Effector memory CD4-positive, alpha-beta T cell (primary cell): ENCODE measurements around the gene NACC2.

ENCODE experiments used
- DNase-seq, 3 donors: peaks; one replicate each; pipeline ENCODE4 v3.0.0-alpha.2; 2020
- H3K27ac ChIP-seq: 2 replicates; pipeline ENCODE4 v1.7.0; 2013; ENCODE audit warnings: mild to moderate bottlenecking, low read length, moderate library complexity; ENCODE audit not compliant: insufficient read depth, poor library complexity, severe bottlenecking
- H3K27me3 ChIP-seq: replicated peaks from 2 replicates; pipeline ENCODE4 v1.7.0; 2013; ENCODE audit warnings: mild to moderate bottlenecking, low read length; ENCODE audit not compliant: insufficient read depth, control insufficient read depth, poor library complexity, severe bottlenecking
- H3K36me3 ChIP-seq: 2 replicates; pipeline ENCODE4 v1.7.0; 2013; ENCODE audit warnings: mild to moderate bottlenecking, low read length, moderate library complexity; ENCODE audit not compliant: control insufficient read depth, insufficient read depth
- H3K4me1 ChIP-seq: 2 replicates; pipeline ENCODE4 v1.7.0; 2013; ENCODE audit warnings: low read length, mild to moderate bottlenecking; ENCODE audit not compliant: control insufficient read depth, insufficient read depth, poor library complexity, severe bottlenecking
- H3K4me3 ChIP-seq: 2 replicates; pipeline ENCODE4 v1.7.0; 2013; ENCODE audit warnings: low read length, low read depth, mild to moderate bottlenecking; ENCODE audit not compliant: insufficient read depth, poor library complexity, severe bottlenecking
- H3K9me3 ChIP-seq: 2 replicates; pipeline ENCODE4 v1.7.0; 2013; ENCODE audit warnings: mild to moderate bottlenecking, low read length, moderate library complexity; ENCODE audit not compliant: control insufficient read depth

Gene NACC2

GRCh38 chr9:136011703-136012496 lies 83.2 kb downstream of the NACC2 start:
- H3K27me3 ChIP-seq = no peaks in the 10 kb centered on the region
- no peaks in the 10 kb centered on the region for H3K9me3 ChIP-seq
- no peak overlapping the region for H3K4me3 ChIP-seq
- peaks cover 9% of the 10 kb centered on the region for H3K36me3 ChIP-seq
- H3K27ac ChIP-seq = no peak overlapping the region
- DNase-seq = no peak
- H3K4me1 ChIP-seq = no peaks in the 10 kb centered on the region

GRCh38 chr9:136011376-136011702 lies 83.8 kb downstream of the NACC2 start:
- Histone ChIP-seq H3K36me3 (peaks cover 9% of the 10 kb centered on the region), H3K27me3 (no peaks in the 10 kb centered on the region), H3K9me3 (no peaks in the 10 kb centered on the region), H3K4me3 (no peak overlapping the region), H3K27ac (no peak overlapping the region), H3K4me1 (no peaks in the 10 kb centered on the region)
- DNase-seq = no peak

- Histone ChIP-seq H3K27me3 (no peaks in the 10 kb centered on the region), H3K4me1 (no peaks in the 10 kb centered on the region), H3K36me3 (peaks cover 9% of the 10 kb centered on the region)
Observed at GRCh38 chr9:136010615-136011361, 84.3 kb downstream of the NACC2 start.

GRCh38 chr9:136010176-136010575 lies 84.9 kb downstream of the NACC2 start:
- Histone ChIP-seq H3K9me3 (no peaks in the 10 kb centered on the region), H3K27ac (no peak overlapping the region), H3K4me1 (no peaks in the 10 kb centered on the region), H3K36me3 (peaks cover 9% of the 10 kb centered on the region), H3K4me3 (no peak overlapping the region), H3K27me3 (no peaks in the 10 kb centered on the region)
- DNase-seq = no peak

More at GRCh38 chr9:136010615-136011361, 84.3 kb downstream of the NACC2 start:
- no peaks in the 10 kb centered on the region for H3K9me3 ChIP-seq
- no peak overlapping the region for H3K27ac ChIP-seq
- H3K4me3 ChIP-seq = no peak overlapping the region
- DNase-seq = no peak

- DNase-seq = no peak
- Histone ChIP-seq H3K4me3 (no peak overlapping the region), H3K27ac (no peak overlapping the region), H3K36me3 (peaks cover 9% of the 10 kb centered on the region), H3K4me1 (no peaks in the 10 kb centered on the region), H3K9me3 (no peaks in the 10 kb centered on the region), H3K27me3 (no peaks in the 10 kb centered on the region)
Observed at GRCh38 chr9:136009516-136009915, 85.6 kb downstream of the NACC2 start.

GRCh38 chr9:136008693-136008997 lies 86.4 kb downstream of the NACC2 start:
- Histone ChIP-seq H3K9me3 (no peaks in the 10 kb centered on the region), H3K36me3 (peaks cover 9% of the 10 kb centered on the region), H3K4me1 (no peaks in the 10 kb centered on the region), H3K4me3 (no peak overlapping the region), H3K27me3 (no peaks in the 10 kb centered on the region), H3K27ac (no peak overlapping the region)
- no peak for DNase-seq

- H3K4me1 ChIP-seq = no peaks in the 10 kb centered on the region
- no peak for DNase-seq
- no peak overlapping the region for H3K27ac ChIP-seq
- H3K27me3 ChIP-seq = no peaks in the 10 kb centered on the region
- H3K4me3 ChIP-seq = no peak overlapping the region
- H3K36me3 ChIP-seq = peaks cover 9% of the 10 kb centered on the region
- H3K9me3 ChIP-seq = no peaks in the 10 kb centered on the region
Observed at GRCh38 chr9:136007934-136008692, 87.0 kb downstream of the NACC2 start.

- Histone ChIP-seq H3K9me3 (no peaks in the 10 kb centered on the region), H3K36me3 (peaks cover 7% of the 10 kb centered on the region), H3K27me3 (no peaks in the 10 kb centered on the region), H3K4me3 (no peak overlapping the region), H3K4me1 (no peaks in the 10 kb centered on the region), H3K27ac (no peak overlapping the region)
- DNase-seq = no peak
Observed at GRCh38 chr9:136007276-136007933, 87.7 kb downstream of the NACC2 start.

GRCh38 chr9:136006169-136006568 lies 88.9 kb downstream of the NACC2 start:
- DNase-seq = no peak
- Histone ChIP-seq H3K36me3 (no peaks in the 10 kb centered on the region), H3K27me3 (no peaks in the 10 kb centered on the region), H3K27ac (no peak overlapping the region), H3K4me1 (no peaks in the 10 kb centered on the region), H3K9me3 (no peaks in the 10 kb centered on the region), H3K4me3 (no peak overlapping the region)
